GM12891 (cell line): Measurements from ENCODE around the gene DLGAP1.
"Not testable (repeated sequence)": the region's sequence is repeated elsewhere in the genome, so short reads cannot be mapped to it uniquely, and the experiment has no call there.

Source experiments
- DNase-seq: peaks from one replicate; pipeline ENCODE4 v3.0.0; 2011; ENCODE audit warnings: low spot score; ENCODE audit not compliant: insufficient read length
- FAIRE-seq: peaks from 2 replicates; lab custom pipeline; 2011; peaks lifted over from hg19 to GRCh38; lab: Jason Lieb, UNC
- PAX5 ChIP-seq: IDR thresholded peaks from 2 replicates; pipeline ENCODE4 v1.6.1; 2011; ENCODE audit warnings: low read length, moderate library complexity, mild to moderate bottlenecking; ENCODE audit not compliant: insufficient read depth, severe bottlenecking
- POLR2A ChIP-seq: IDR thresholded peaks from 2 replicates; pipeline ENCODE4 v1.6.1; 2011; ENCODE audit warnings: low read depth, low read length, control low read depth
- POLR2AphosphoS5 ChIP-seq: IDR thresholded peaks from 2 replicates; pipeline ENCODE4 v1.6.1; 2011; ENCODE audit warnings: low read depth, low read length, control low read depth
- POU2F2 ChIP-seq: IDR thresholded peaks from 2 replicates; pipeline ENCODE4 v1.6.1; 2011; ENCODE audit warnings: low read depth, mild to moderate bottlenecking, control low read depth, low read length, moderate library complexity
- SPI1 ChIP-seq: IDR thresholded peaks from 2 replicates; pipeline ENCODE4 v1.6.1; 2011; ENCODE audit warnings: low read depth, low read length, control low read depth
- TAF1 ChIP-seq: IDR thresholded peaks from 2 replicates; pipeline ENCODE4 v1.6.1; 2011; ENCODE audit warnings: low read depth, low read length, control low read depth

DLGAP1 gene

GRCh38 chr18:3651266-3651665 lies 803.8 kb downstream of the DLGAP1 start:
- FAIRE-seq (no peak), DNase-seq (no peak)
- TF ChIP-seq POLR2A (no peak), POLR2AphosphoS5 (no peak), SPI1 (no peak), TAF1 (no peak), POU2F2 (no peak), PAX5 (no peak)

GRCh38 chr18:3650521-3651042 lies 804.5 kb downstream of the DLGAP1 start:
- not testable (repeated sequence) for FAIRE-seq, DNase-seq

GRCh38 chr18:3649633-3650426 lies 805.3 kb downstream of the DLGAP1 start:
- no peak for DNase-seq
- TF ChIP-seq TAF1 (no peak), PAX5 (no peak), POU2F2 (no peak), SPI1 (no peak), POLR2AphosphoS5 (no peak), POLR2A (no peak)
- no peak for FAIRE-seq

GRCh38 chr18:3649135-3649632 lies 805.9 kb downstream of the DLGAP1 start:
- TF ChIP-seq PAX5 (no peak), POLR2A (no peak), POU2F2 (no peak), TAF1 (no peak), POLR2AphosphoS5 (no peak), SPI1 (no peak)
- FAIRE-seq (no peak), DNase-seq (no peak)

GRCh38 chr18:3648641-3649040 lies 806.5 kb downstream of the DLGAP1 start:
- DNase-seq (no peak), FAIRE-seq (no peak)
- TF ChIP-seq POLR2AphosphoS5 (no peak), POLR2A (no peak)

GRCh38 chr18:3648200-3648599 lies 806.9 kb downstream of the DLGAP1 start:
- no peak for FAIRE-seq
- no peak for DNase-seq
- TF ChIP-seq POU2F2, result no peak

- no peak for DNase-seq
- FAIRE-seq, result no peak
- TF ChIP-seq POLR2AphosphoS5 (no peak), POLR2A (no peak), SPI1 (no peak), TAF1 (no peak), PAX5 (no peak)
These were observed 807.5 kb downstream of the DLGAP1 start for GRCh38 chr18:3647636-3648035.

GRCh38 chr18:3645384-3646156 lies 809.5 kb downstream of the DLGAP1 start:
- FAIRE-seq (no peak), DNase-seq (no peak)
- TF ChIP-seq TAF1, result no peak
- TF ChIP-seq POLR2A, result no peak
- no peak for TF ChIP-seq PAX5
- no peak for TF ChIP-seq POU2F2
- no peak for TF ChIP-seq POLR2AphosphoS5
- TF ChIP-seq SPI1, result no peak

GRCh38 chr18:3634250-3634939 lies 820.7 kb downstream of the DLGAP1 start:
- TF ChIP-seq TAF1 (no peak), POU2F2 (no peak), POLR2AphosphoS5 (no peak), SPI1 (no peak), PAX5 (no peak), POLR2A (no peak)
- FAIRE-seq (no peak), DNase-seq (no peak)

- TF ChIP-seq TAF1, result no peak
- no peak for TF ChIP-seq POLR2AphosphoS5
- no peak for TF ChIP-seq PAX5
- no peak for TF ChIP-seq SPI1
- no peak for TF ChIP-seq POLR2A
- TF ChIP-seq POU2F2, result no peak
- FAIRE-seq (no peak), DNase-seq (no peak)
These were observed 823.2 kb downstream of the DLGAP1 start for GRCh38 chr18:3631887-3632286.
